Stomach (tissue), 4 donors: ENCODE measurements around the gene SF3B3.

Source experiments
- CTCF ChIP-seq, 7 experiments: fragments of 450-650 bp in 4 of 7; fragments of 200-600 bp in 3 of 7; sonication (generic) in 3 of 7; IDR thresholded peaks; one replicate each; pipeline ENCODE4 v1.5.1; 2016 to 2019; ENCODE audit warnings: antibody characterized with exemption in 7 of 7, control low read depth in 2 of 7, mild to moderate bottlenecking in 1 of 7
- POLR2A ChIP-seq, 4 donors: fragments of 450-650 bp; IDR thresholded peaks; one replicate each; pipeline ENCODE4 v1.6.1; 2016; ENCODE audit warnings: antibody characterized with exemption in 4 of 4, control low read depth in 2 of 4, mild to moderate bottlenecking in 1 of 4, moderate library complexity in 1 of 4

- TF ChIP-seq CTCF (IDR thresholded peaks at IDR 0.05) (no peak), POLR2A (IDR thresholded peaks at IDR 0.05) (no peak)
Observed at GRCh38 chr16:70476272-70477020, 47.2 kb upstream of the SF3B3 start.
